CD14-positive monocyte (primary cell): ENCODE data around the gene MCCC2. TPM values are rescaled to one million over a fixed set of nuclear protein-coding genes. Genes with fewer than 3 reads are reported as not detected.
A peak's percentile ranks its signal among the peaks of the same experiment; 100 is the strongest.

Source experiments
- DNase-seq, 3 donors: peaks; one replicate each; pipeline ENCODE4 v3.0.0-alpha.2; 2011 to 2022
- H2AFZ ChIP-seq: 2 replicates; pipeline ENCODE4 v1.6.0; 2012; ENCODE audit warnings: mild to moderate bottlenecking, low read depth, low read length, inconsistent platforms; ENCODE audit not compliant: insufficient read depth, poor library complexity, severe bottlenecking
- H3K27ac ChIP-seq, 2 donors: 1 replicate in 1 of 2; 2 replicates in 1 of 2; pipeline ENCODE4 v1.5.1; 2012 to 2013; ENCODE audit warnings: low read length in 2 of 2, control low read depth in 1 of 2, inconsistent platforms in 1 of 2, low read depth in 1 of 2, mild to moderate bottlenecking in 1 of 2
- H3K27me3 ChIP-seq, 2 donors: one replicate each; pipeline versions ENCODE4 v1.6.0 to v1.6.1; 2011 to 2013; ENCODE audit warnings: low read length in 2 of 2; ENCODE audit not compliant: control insufficient read depth in 2 of 2, insufficient read depth in 2 of 2
- H3K36me3 ChIP-seq, 2 donors: replicated peaks in 1 of 2; 1 replicate in 1 of 2; 2 replicates in 1 of 2; pipeline versions ENCODE4 v1.5.1 to v1.6.1; 2012 to 2013; ENCODE audit warnings: low read length in 2 of 2, control low read depth in 1 of 2, inconsistent platforms in 1 of 2, mild to moderate bottlenecking in 1 of 2; ENCODE audit not compliant: insufficient read depth in 2 of 2, control insufficient read depth in 1 of 2
- H3K4me1 ChIP-seq, 2 donors: 1 replicate in 1 of 2; 2 replicates in 1 of 2; pipeline versions ENCODE4 v1.5.1 to v1.6.1; 2012 to 2013; ENCODE audit warnings: low read length in 2 of 2, control low read depth in 1 of 2, inconsistent platforms in 1 of 2, mild to moderate bottlenecking in 1 of 2, moderate library complexity in 1 of 2; ENCODE audit not compliant: insufficient read depth in 2 of 2, control insufficient read depth in 1 of 2
- H3K4me2 ChIP-seq: replicated peaks from 2 replicates; pipeline ENCODE3; 2012; ENCODE audit warnings: low read length, moderate library complexity, mild to moderate bottlenecking; ENCODE audit not compliant: poor library complexity, severe bottlenecking; ENCODE audit errors: extremely low read depth
- H3K4me3 ChIP-seq, 3 experiments: fragments of 200-600 bp in 1 of 3; sonication (generic) in 1 of 3; replicated peaks in 1 of 3; 1 replicate in 2 of 3; 2 replicates in 1 of 3; pipeline ENCODE4 v1.5.1; 2011 to 2013; ENCODE audit warnings: low read length in 3 of 3, mild to moderate bottlenecking in 3 of 3, control low read depth in 2 of 3, low read depth in 2 of 3, inconsistent platforms in 1 of 3, moderate library complexity in 1 of 3
- H3K79me2 ChIP-seq: 2 replicates; pipeline ENCODE4 v1.6.0; 2012; ENCODE audit warnings: mild to moderate bottlenecking, control low read depth, inconsistent platforms, low read length, moderate library complexity; ENCODE audit not compliant: insufficient read depth
- H3K9ac ChIP-seq: 2 replicates; pipeline ENCODE4 v1.6.0; 2017; ENCODE audit warnings: low read length, mild to moderate bottlenecking; ENCODE audit not compliant: insufficient read depth, poor library complexity, severe bottlenecking
- H3K9me3 ChIP-seq, 2 donors: replicated peaks in 1 of 2; 1 replicate in 1 of 2; 2 replicates in 1 of 2; pipeline versions ENCODE4 v1.5.1 to v1.6.1; 2012 to 2013; ENCODE audit warnings: low read length in 2 of 2, control low read depth in 1 of 2; ENCODE audit not compliant: control insufficient read depth in 1 of 2, insufficient read depth in 1 of 2
- H4K20me1 ChIP-seq: 2 replicates; pipeline ENCODE4 v1.6.0; 2012; ENCODE audit warnings: mild to moderate bottlenecking, low read length, control low read depth, moderate library complexity; ENCODE audit not compliant: insufficient read depth
- H3K27ac Mint-ChIP-seq, 7 donors: one replicate each; pipeline ENCODE4 v1.8.0; 2020; ENCODE audit warnings: mild to moderate bottlenecking in 7 of 7, mixed read lengths in 7 of 7, moderate library complexity in 6 of 7, inconsistent platforms in 2 of 7
- H3K27me3 Mint-ChIP-seq, 3 donors: one replicate each; pipeline ENCODE4 v1.8.0; 2021 to 2022; ENCODE audit warnings: low read depth in 3 of 3, mild to moderate bottlenecking in 3 of 3, mixed read lengths in 3 of 3, moderate library complexity in 3 of 3, inconsistent platforms in 1 of 3
- H3K36me3 Mint-ChIP-seq, 2 donors: one replicate each; pipeline ENCODE4 v1.8.0; 2020; ENCODE audit warnings: mixed read lengths in 2 of 2, inconsistent platforms in 1 of 2, mild to moderate bottlenecking in 1 of 2
- H3K4me1 Mint-ChIP-seq: one replicate; pipeline ENCODE4 v1.8.0; 2020; ENCODE audit warnings: mild to moderate bottlenecking, mixed read lengths
- H3K4me3 Mint-ChIP-seq, 2 donors: one replicate each; pipeline ENCODE4 v1.8.0; 2020; ENCODE audit warnings: mild to moderate bottlenecking in 2 of 2, mixed read lengths in 2 of 2, moderate library complexity in 1 of 2
- H3K9me3 Mint-ChIP-seq, 7 donors: one replicate each; pipeline ENCODE4 v1.8.0; 2020 to 2022; ENCODE audit warnings: mixed read lengths in 7 of 7, mild to moderate bottlenecking in 6 of 7, moderate library complexity in 6 of 7, inconsistent platforms in 2 of 7
- CTCF ChIP-seq: fragments of 200-600 bp; IDR thresholded peaks from one replicate; pipeline ENCODE4 v1.8.0; 2022; ENCODE audit warnings: antibody characterized with exemption, mild to moderate bottlenecking
- WGBS: methylation state at CpG from one replicate; pipeline ENCODE4 v1.1.5; 2013; ENCODE audit warnings: missing lambda C conversion rate; ENCODE audit not compliant: insufficient coverage; 5-methylcytosine and 5-hydroxymethylcytosine counted together
- intact Hi-C, 2 donors: fragments of 100-400 bp; cut with micrococcal nuclease; formaldehyde crosslinking; loops; one replicate each; pipeline versions ENCODE4 v1.15.0 to v1.15.1; 2023
- polyA plus RNA-seq, 3 donors: library from polyadenylated mRNA; depleted of rRNA in 1 of 3; unstranded in 2 of 3; stranded (reverse) in 1 of 3; fragments of 300-500 nt in 2 of 3; fragments of >200 nt in 1 of 3; fragmentation: Illumina TruSeq in 2 of 3; gene quantifications; 1 replicate in 2 of 3; 2 replicates in 1 of 3; pipeline ENCODE4 v1.2.3, GENCODE V29; 2012 to 2021

MCCC2 gene
- polyA plus RNA-seq, 3 donors: 15.4 to 21.9 (median 16.5) TPM

GRCh38 chr5:71596169-71596568 is 9.0 kb downstream of the MCCC2 start:
- Mint-ChIP-seq H3K4me1 (peaks cover under 1% of the 10 kb centered on the region), H3K27ac (peak overlapping the region in 1 of 7 donors; percentile 2), H3K4me3 (no peak overlapping the region), H3K9me3 (peaks cover 0 to 2% (median 0%) of the 10 kb centered on the region in 7 donors), H3K27me3 (no peaks in the 10 kb centered on the region), H3K36me3 (peaks cover 40 to 67% of the 10 kb centered on the region in 2 donors)
- intact Hi-C loops: no loop called here
- Histone ChIP-seq H4K20me1 (no peaks in the 10 kb centered on the region), H3K79me2 (no peaks in the 10 kb centered on the region), H3K4me3 (no peak overlapping the region), H3K4me2 (no peak overlapping the region), H3K27me3 (no peaks in the 10 kb centered on the region), H3K9ac (no peak overlapping the region), H3K36me3 (peaks cover 32 to 43% of the 10 kb centered on the region in 2 donors), H3K9me3 (no peaks in the 10 kb centered on the region), H2AFZ (no peak overlapping the region), H3K4me1 (no peaks in the 10 kb centered on the region), H3K27ac (no peak overlapping the region)
- no CpG with 5 or more reads among the region's 4 CpGs for WGBS
- TF ChIP-seq CTCF: no peak
- DNase-seq: no peak

- Histone ChIP-seq H3K27me3 (no peaks in the 10 kb centered on the region), H3K9me3 (no peaks in the 10 kb centered on the region), H4K20me1 (no peaks in the 10 kb centered on the region), H2AFZ (no peak overlapping the region), H3K9ac (no peak overlapping the region), H3K36me3 (peaks cover 39 to 52% of the 10 kb centered on the region in 2 donors), H3K4me2 (no peak overlapping the region), H3K79me2 (no peaks in the 10 kb centered on the region), H3K4me3 (no peak overlapping the region), H3K27ac (no peak overlapping the region), H3K4me1 (no peaks in the 10 kb centered on the region)
- no peaks in the 10 kb centered on the region for H3K4me1 Mint-ChIP-seq
- 100% methylated on average over 1 of the region's 1 CpG for WGBS
- H3K27ac Mint-ChIP-seq: peak overlapping the region in 2 of 7 donors; percentile 32 to 69
- no peak for DNase-seq
- no peak for TF ChIP-seq CTCF
- H3K27me3 Mint-ChIP-seq: no peaks in the 10 kb centered on the region
- peaks cover 0 to 2% (median 0%) of the 10 kb centered on the region in 7 donors for H3K9me3 Mint-ChIP-seq
- intact Hi-C loops: no loop called here
- H3K4me3 Mint-ChIP-seq: no peak overlapping the region
- peaks cover 42 to 67% of the 10 kb centered on the region in 2 donors for H3K36me3 Mint-ChIP-seq
Observed at GRCh38 chr5:71597001-71597400, 9.9 kb downstream of the MCCC2 start.
